IPS-18c (cell line): ENCODE results near the gene MYL5.

Experiments
- H3K4me3 ChIP-seq: 2 replicates; pipeline ENCODE4 v1.7.0; 2013; ENCODE audit warnings: low read depth, mild to moderate bottlenecking, low read length, moderate library complexity; ENCODE audit not compliant: insufficient read depth
- H3K9me3 ChIP-seq: one replicate; pipeline ENCODE4 v1.6.1; 2013; ENCODE audit warnings: mild to moderate bottlenecking, low read length, moderate library complexity; ENCODE audit not compliant: control insufficient read depth, insufficient read depth

The MYL5 gene, protein sequence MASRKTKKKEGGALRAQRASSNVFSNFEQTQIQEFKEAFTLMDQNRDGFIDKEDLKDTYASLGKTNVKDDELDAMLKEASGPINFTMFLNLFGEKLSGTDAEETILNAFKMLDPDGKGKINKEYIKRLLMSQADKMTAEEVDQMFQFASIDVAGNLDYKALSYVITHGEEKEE

DNA sequence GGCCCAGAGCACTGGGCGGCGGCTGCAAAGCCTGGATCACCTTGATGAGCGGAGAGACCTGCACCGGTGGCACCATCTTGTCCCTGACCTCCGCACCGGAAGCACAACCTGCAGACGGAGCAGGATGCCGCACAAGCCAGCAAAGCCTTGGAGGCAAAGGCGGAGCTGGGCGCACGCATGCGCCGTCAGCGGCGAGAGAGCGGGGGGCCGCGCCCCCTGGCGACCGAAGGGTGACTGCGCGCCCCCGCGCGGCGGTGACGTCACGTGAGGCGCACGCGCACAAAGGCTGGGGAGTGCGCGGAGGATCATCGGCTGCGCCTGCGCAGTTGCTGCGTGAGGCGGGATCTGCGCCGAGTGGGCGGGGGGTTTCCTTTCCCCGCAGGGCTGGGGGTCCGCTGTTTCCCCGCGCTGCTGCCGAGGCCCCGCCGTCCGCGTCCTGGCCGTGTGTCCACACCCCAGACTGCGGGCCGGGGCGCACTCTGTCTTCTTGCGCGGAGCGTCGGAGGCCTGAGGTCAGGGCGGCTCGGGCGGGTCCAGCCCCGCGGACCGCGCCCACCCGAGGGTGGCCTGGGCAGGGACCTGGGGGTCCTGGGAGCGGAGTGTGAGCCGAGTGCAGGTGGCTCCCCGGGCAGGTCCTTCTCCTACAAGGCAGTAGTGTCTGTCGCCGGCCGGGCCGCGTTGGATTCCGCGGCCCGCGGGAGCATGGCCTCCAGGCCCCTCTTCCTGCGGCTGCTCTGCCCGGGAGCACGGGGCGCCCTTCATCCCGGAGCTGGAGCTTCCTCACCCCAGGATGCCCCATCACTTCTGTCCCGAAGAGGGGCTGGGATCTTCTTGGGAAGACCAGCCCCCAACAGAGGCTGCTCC, at the start of gene MYL5, which contains the start of gene ATP5ME:
Gene MYL5 (plus strand): TSS at position 371 of the 864 bp plus-strand sequence. CDS start 3,485 bp downstream, outside the sequence.
Gene ATP5ME (minus strand): TSS at position 105 of the 864 bp plus-strand sequence. CDS start 29 bp downstream, at position 76.
- Histone ChIP-seq H3K9me3 (no peaks in the 10 kb centered on the region), H3K4me3 (peak within 1 kb of the TSS; percentile 95)

DNA sequence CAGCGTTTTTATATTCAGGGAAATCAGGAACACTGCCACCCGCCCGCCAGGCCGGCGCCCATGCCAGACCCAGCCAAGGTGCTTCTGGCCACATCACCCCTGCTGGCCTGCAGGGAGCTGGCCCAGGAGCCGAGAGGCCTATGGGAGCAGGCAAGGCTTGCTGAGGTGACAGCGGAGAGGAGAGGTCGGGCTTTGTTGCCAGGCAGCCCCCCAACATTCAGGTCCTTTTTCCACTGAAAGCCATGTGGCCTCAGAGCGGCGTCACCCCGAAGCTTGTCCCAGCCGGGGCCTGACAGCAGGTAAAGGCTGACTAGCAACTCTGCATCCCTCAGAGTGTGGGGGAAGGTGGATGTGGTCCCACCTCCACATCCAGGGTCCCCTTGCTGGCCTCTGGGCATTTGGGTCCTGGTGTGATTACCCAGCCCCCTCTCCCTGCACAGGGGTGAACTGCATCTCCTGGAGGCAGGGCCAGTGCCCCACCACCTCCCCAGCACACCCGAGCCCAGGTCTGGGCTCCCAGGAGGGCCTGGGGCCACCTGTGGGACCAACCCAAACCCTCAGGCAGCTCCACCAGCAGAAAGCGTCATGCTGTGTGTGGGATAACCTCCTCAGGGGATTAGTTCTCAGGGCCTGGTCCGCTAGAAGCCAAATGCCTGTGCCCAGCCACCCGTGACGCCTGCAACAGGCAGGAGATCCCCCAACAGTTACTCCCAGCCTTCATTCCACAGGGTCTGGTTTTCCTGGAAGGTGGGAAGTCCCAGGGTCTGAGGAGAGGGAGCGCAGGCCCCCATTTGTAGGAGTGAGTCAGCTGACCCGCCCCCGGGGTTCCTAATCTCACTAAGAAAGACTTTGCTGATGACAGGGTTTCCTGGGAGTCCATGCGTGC, 49.4 kb upstream of the MYL5 start, which contains the start of gene PDE6B:
Gene PDE6B (plus strand): TSS at position 869 of the 886 bp plus-strand sequence. CDS start 54 bp downstream, outside the sequence.
- Histone ChIP-seq H3K4me3 (no peak within 1 kb of the TSS), H3K9me3 (no peaks in the 10 kb centered on the region)

DNA sequence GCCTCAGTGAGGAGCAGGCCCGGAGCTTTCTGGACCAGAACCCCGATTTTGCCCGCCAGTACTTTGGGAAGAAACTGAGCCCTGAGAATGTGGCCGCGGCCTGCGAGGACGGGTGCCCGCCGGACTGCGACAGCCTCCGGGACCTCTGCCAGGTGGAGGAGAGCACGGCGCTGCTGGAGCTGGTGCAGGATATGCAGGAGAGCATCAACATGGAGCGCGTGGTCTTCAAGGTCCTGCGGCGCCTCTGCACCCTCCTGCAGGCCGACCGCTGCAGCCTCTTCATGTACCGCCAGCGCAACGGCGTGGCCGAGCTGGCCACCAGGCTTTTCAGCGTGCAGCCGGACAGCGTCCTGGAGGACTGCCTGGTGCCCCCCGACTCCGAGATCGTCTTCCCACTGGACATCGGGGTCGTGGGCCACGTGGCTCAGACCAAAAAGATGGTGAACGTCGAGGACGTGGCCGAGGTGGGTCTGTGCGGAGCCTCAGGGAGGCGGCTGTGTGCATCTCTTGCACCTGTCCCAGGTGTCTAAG, 48.6 kb upstream of the MYL5 start:
- H3K4me3 ChIP-seq, result no peak overlapping the region
- H3K9me3 ChIP-seq, result no peaks in the 10 kb centered on the region

DNA sequence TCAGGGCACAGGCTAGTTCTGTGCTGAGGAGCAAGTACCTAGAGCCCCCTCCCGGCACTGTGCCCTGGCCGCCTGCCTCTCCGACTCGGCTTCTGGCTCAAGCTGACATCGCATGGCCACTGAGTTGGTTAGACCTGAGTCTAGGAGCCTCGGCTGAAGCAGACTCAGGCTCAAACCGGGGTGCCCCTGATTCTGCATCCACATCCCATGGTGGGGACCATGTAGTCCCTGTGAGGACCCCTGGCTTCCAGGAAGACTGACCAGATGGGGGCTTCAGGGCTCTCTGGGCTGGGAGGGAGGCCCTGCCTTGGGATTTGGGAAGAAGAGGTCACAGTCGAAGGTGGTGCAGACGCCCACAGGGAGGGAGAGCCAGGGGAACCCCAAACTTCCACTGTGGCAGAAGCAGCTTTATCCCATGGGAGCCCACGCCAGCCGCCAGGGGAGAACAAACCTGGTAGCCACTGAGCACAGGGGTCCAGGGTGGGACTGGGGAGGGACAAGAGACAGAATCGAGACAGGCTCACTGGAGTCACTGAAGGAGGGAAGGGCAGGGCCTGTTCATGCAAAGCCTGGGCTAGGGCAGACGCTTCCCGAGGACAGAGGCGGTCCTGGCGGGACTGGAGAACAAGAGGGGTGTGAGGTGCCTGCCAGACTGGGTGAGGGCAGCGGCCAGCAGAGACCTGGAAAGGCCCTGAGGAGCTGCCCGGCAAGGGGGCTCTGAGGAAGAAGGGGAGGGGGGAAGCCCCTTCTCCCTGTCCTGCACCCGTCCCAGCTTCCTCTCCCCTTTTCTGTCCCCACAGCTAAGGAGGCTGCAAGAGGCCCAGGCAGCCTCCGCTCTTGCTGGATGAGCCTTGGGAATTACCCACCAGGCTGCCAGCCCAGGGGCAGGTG, 47.9 kb upstream of the MYL5 start:
- H3K4me3 ChIP-seq, result no peak overlapping the region
- H3K9me3 ChIP-seq, result no peaks in the 10 kb centered on the region

DNA sequence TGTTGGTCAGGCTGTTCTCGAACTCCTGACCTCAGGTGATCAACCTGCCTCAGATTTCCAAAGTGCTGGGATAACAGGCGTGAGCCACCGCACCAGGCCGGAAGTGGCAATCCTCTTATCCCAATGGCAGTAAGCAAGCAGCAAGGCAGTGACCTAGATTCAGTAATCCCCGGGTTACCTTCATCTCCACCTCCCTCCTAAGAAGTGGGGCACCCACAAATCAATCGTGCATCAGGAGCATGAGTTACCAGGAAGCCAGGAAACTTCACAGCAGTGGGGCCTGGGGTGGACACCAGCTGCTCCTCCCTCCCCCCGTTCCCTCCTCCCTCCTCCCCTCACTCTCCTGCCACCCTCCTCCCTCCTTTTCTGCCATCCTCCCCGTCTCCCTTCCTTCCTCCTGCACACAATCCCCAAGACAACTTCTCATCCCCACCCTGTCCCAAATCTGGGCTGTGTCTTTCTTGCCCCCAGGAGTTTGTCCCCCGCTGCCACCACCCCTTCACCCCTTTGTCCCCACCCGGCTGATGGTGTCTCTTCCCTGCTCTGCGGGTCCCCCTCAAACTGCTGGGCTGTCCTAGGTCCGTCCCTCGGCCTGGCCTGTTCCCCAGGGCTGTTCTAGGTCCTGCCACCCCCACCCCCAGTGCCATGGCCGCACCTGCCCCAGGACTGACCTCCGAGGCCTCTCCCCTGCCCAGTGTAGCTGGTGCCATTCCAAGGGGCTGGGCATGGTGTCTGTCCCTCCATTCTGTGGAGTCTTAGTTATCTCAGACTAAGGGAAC, 46.8 kb upstream of the MYL5 start:
- Histone ChIP-seq H3K9me3 (no peaks in the 10 kb centered on the region), H3K4me3 (no peak overlapping the region)

DNA sequence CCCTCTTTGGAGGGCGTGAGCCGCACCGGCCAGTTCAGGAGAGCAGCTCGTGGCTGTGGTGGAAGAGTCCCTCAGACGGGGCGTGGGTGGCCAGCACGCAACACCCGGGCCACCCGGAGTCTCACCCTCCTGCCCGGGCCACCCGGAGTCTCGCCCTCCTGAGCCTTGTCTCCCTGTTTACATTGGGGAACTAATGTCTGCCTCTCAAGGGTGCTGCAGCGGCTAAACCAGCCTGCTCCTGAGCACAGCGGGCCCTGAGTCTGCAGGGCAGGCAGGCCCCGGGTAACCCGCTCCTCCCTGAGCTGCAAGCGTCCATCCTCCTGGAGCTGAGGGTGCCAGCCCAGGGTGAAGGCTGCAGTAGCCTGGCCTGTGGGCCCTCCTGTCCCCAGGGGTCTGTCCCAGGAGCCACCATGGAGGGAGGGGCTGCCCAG, 46.0 kb upstream of the MYL5 start:
- no peak overlapping the region for H3K4me3 ChIP-seq
- H3K9me3 ChIP-seq, result no peaks in the 10 kb centered on the region

DNA sequence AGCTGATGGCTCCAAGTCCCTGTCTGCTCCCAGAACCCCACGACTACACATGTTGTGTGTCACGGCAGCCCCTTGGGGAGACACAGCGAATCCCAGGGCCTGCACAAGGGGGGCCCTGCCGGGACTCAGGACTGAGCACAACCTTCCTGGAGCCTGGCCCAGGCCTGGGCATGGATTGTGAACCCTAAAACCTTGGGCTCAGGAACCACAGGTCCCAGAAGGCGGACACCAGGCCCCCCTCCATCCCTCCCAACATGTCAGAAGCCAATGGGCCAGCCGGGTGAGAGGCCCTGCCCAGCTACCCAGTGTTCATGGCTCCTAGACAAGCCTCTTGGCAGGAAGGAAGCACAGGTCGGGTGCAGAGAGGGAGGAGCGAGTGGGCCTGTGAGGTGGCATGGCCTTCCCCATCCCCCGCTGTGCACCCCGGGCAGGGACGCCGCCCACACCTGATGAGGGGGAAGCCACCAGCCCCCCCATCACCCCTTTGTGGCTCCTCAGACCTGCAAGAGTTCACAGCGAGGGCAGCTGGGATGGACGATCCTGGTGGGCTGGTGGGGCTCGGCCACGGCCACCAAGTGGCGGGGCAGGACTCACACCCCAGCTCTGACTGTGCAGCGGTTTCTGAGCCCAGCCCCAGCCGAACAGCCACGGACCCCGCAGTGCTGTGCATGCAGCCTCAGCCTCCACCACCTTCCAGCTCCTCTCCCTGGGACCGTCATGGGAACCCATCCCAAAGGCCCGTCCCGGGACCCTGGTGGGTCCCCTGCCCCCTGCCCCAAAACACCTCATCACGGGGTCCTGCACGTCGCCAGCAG, 45.3 kb upstream of the MYL5 start:
- H3K9me3 ChIP-seq, result no peaks in the 10 kb centered on the region

DNA sequence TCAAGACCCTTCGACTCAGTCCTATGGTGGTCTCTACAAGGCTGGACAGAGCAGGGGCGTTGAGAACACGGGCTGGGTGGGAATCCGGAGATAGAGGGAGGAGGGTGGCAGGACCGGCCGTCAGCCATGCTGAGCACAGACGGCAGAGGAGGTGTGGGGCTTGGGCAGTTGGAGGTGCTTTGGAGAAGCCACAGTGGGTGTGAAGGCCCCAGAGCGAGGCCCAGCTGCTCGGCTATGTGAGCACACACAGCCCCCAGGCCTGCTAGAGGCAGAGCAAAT, 44.8 kb upstream of the MYL5 start:
- H3K4me3 ChIP-seq, result no peak overlapping the region
- H3K9me3 ChIP-seq, result no peaks in the 10 kb centered on the region

More for the DNA sequence above, 45.3 kb upstream of the MYL5 start:
- H3K4me3 ChIP-seq, result no peak overlapping the region

DNA sequence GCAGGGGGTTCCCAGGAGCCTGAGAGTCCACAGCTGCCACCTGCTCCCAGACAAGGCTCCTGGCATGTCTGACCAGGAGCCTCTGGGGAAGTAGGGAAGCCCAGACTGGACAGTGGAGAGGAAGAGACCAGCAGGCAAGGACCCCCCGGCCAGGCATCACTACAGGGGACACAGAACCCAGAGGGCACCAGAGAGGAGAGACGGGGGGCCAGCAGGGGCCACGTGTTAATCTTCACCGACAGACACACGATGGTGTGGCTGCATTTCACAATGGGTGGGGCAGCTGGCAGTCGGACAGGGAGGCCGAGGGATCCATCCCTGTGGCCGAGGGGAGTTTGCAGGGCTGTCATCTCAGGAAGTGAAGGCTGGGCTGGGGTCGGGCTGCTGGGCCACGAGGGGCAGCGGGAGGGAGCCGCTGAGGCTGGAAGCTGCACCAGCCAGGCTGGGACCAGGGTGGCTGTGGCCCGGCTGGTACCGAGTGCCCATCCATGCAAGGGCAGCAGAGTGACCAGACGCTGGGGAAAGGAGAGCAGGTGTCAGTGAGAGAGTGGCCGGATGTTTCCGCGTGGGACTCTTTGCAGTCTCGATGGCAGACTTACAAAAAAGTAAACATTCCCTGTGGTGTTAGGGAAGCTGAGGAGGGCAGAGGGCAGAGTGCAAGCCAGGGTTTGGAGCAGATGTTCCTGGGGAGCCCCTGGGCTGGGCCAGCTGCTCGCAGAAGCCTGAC, 44.3 kb upstream of the MYL5 start:
- H3K9me3 ChIP-seq, result no peaks in the 10 kb centered on the region
- H3K4me3 ChIP-seq, result no peak overlapping the region

DNA sequence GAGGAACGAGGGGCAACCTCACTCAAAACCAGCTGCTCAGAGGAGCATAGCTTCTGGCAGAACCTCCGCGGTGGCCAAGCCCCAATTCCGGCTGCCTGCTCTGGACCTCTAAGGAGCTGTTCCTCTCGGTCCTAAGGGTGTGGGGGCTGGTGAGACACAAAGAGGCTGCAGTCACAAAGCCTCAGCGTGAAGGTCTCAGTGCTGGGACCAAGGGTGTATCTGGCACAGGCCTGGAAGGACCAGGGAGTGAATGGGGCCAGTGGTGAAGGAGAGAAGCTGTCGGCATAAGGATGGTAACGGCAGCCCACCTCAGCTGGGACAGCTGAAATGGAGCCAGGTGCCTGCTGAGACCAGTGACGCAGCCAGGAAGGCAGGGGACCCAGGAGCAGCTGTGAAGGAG, 43.7 kb upstream of the MYL5 start:
- Histone ChIP-seq H3K4me3 (no peak overlapping the region), H3K9me3 (no peaks in the 10 kb centered on the region)

DNA sequence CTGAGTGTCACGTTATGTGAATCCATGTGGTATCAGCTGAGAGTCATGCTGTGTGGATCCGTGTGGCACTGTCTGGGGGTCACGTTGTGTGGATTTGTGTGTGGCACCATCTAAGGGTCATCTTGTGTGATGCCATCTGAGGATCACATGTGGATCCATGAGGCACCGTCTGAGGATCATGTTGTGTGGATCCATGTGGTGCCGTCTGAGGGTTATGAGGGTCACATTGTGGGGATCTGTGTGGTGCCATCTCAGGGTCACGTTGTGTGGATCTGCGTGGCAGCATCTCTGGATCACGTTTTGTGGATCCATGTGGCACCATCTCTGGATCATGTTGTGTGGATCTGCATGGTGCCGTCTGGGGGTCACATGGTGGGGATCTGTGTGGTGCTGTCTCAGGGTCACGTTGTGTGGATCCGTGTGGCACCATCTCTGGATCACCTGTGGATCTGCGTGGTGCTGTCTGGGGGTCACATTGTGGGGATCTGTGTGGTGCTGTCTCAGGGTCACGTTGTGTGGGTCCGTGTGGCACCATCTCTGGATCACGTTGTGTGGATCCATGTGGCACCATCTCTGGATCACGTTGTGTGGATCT, 42.0 kb upstream of the MYL5 start:
- Histone ChIP-seq H3K9me3 (no peaks in the 10 kb centered on the region), H3K4me3 (no peak overlapping the region)

DNA sequence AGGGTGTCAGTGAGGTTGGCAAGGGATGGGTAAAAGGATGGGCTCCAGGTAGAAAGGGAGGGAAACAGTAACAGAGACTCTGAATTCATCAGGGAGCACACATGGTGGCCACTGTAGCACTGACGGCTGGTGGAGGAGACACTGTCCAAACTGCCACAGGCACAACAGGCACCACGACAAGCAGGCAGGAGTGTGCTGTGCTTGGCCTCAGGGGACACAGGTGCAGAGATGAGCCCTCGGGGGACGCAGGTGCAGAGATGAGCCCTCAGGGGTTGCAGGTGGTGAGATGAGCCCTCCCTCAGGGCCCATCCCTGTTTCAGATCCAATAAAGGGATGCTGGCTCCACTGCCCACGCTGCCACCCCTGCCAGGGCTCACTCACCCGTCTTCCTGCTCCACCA, 41.4 kb upstream of the MYL5 start:
- Histone ChIP-seq H3K9me3 (no peaks in the 10 kb centered on the region), H3K4me3 (no peak overlapping the region)

DNA sequence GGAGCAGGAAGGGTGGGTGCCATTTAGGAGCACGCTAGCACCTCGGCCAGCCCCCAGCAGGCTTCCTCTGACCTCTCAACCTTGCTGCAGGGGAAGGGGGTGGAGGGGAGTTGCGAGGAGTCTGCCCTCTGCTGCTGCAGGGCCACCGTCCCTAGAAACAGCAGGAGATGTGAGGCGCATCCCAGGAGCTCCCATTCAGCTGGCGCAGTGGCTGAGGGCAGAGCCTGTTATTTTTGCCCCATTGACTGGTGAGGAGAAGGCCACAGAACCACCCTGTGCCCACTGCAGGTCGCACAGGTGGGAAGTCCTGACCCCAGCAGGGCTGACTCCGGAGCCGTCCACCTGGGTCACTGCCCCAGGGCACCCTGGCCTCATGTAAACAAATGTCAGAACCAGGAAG, 40.9 kb upstream of the MYL5 start:
- Histone ChIP-seq H3K4me3 (no peak overlapping the region), H3K9me3 (no peaks in the 10 kb centered on the region)

DNA sequence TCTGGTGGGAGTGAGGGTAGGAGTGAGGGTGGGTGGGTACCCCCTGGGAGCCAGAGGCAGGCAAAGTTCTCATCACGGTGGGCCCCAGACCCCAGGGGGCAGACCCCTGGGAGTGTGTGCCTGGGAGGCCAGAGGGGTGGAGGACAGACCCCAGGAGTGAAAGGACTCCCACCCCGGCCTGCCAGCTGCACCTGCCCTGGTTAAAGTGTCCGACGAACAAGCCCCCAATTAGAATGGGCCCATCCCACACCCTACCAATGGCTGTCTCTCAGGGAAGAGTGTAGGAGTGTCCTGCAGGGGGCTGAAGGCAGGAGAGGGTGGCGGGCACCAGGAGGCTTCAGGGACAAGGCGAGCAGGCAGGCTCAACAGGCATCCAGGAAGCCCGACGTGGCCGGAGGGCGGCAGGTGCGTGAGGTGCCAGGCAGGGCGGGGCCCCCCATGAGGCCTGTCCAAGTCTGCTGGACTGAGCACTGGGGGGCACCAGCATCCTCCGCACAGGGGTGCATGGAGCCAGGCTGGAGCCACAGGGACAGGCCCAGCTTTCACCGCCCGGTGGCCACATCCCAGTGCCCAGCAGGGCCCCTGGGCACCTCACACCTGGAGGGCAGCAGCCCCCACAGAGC, 40.3 kb upstream of the MYL5 start:
- H3K4me3 ChIP-seq, result no peak overlapping the region
- H3K9me3 ChIP-seq, result no peaks in the 10 kb centered on the region
